Smooth muscle cell (in vitro differentiated cells): ENCODE data around the gene SPEF2. TPM values are rescaled to one million over a fixed set of nuclear protein-coding genes. Genes with fewer than 3 reads are reported as not detected.

Source experiments
- DNase-seq: peaks from one replicate; lab custom pipeline; 2025; ENCODE audit not compliant: unreplicated experiment; lab: John Stamatoyannopoulos, UW
- H2AFZ ChIP-seq: fragments of 200-600 bp; sonication (generic); 2 replicates; pipeline ENCODE4 v1.6.0; 2016; ENCODE audit warnings: antibody characterized with exemption, low read depth, mild to moderate bottlenecking
- H3F3A ChIP-seq: fragments of 200-600 bp; sonication (generic); 2 replicates; pipeline ENCODE4 v1.6.0; 2017; ENCODE audit warnings: antibody characterized with exemption, low read depth
- H3K27ac ChIP-seq: fragments of 200-600 bp; sonication (generic); 2 replicates; pipeline ENCODE4 v1.5.1; 2016; ENCODE audit warnings: low read depth, mild to moderate bottlenecking
- H3K27me3 ChIP-seq: fragments of 200-600 bp; sonication (generic); 2 replicates; pipeline ENCODE4 v1.6.1; 2016; ENCODE audit warnings: low read depth, mild to moderate bottlenecking
- H3K36me3 ChIP-seq: fragments of 200-600 bp; sonication (generic); 2 replicates; pipeline ENCODE4 v1.5.1; 2016; ENCODE audit warnings: low read depth
- H3K4me1 ChIP-seq: fragments of 200-600 bp; sonication (generic); 2 replicates; pipeline ENCODE4 v1.5.1; 2016; ENCODE audit warnings: low read depth
- H3K4me2 ChIP-seq: fragments of 200-600 bp; sonication (generic); 2 replicates; pipeline ENCODE4 v1.6.0; 2016; ENCODE audit warnings: mild to moderate bottlenecking
- H3K4me3 ChIP-seq: fragments of 200-600 bp; sonication (generic); 2 replicates; pipeline ENCODE4 v1.5.1; 2016; ENCODE audit warnings: mild to moderate bottlenecking
- H3K79me2 ChIP-seq: fragments of 200-600 bp; sonication (generic); 2 replicates; pipeline ENCODE4 v1.6.0; 2016; ENCODE audit warnings: low read depth, mild to moderate bottlenecking
- H3K9ac ChIP-seq: fragments of 200-600 bp; sonication (generic); 2 replicates; pipeline ENCODE4 v1.6.0; 2016; ENCODE audit warnings: low read depth
- H3K9me3 ChIP-seq: fragments of 200-600 bp; sonication (generic); replicated peaks from 2 replicates; pipeline ENCODE4 v1.5.1; 2016; ENCODE audit warnings: low read depth
- H4K20me1 ChIP-seq: fragments of 200-600 bp; sonication (generic); 2 replicates; pipeline ENCODE4 v1.6.0; 2016; ENCODE audit warnings: low read depth
- CTCF ChIP-seq: fragments of 200-600 bp; sonication (generic); IDR thresholded peaks from 2 replicates; pipeline ENCODE4 v1.5.1; 2017; ENCODE audit warnings: borderline replicate concordance, mild to moderate bottlenecking, antibody characterized with exemption; ENCODE audit not compliant: insufficient read depth, poor library complexity, severe bottlenecking
- WGBS: methylation state at CpG from one replicate; pipeline ENCODE4 v1.1.7; 2016; ENCODE audit warnings: low lambda C conversion rate; 5-methylcytosine and 5-hydroxymethylcytosine counted together
- polyA plus RNA-seq: library from polyadenylated mRNA; unstranded; fragments of >200 nt; fragmentation: Nextera tagmentation; extraction: Ambion mirVana; gene quantifications from 2 replicates; pipeline ENCODE4 v1.2.1, GENCODE V29; 2016
- total RNA-seq: library from RNA; depleted of rRNA; stranded (reverse); fragments of >200 nt; gene quantifications from 2 replicates; pipeline ENCODE4 v1.2.3, GENCODE V29; 2014

SPEF2 gene
- total and polyA plus RNA-seq, 2 experiments from 2014 or later = 3.1 to 4.8 TPM

- no peaks in the 10 kb centered on the region for H3F3A ChIP-seq
- no peaks in the 10 kb centered on the region for H3K27me3 ChIP-seq
- H3K27ac ChIP-seq = no peak overlapping the region
- H3K4me3 ChIP-seq = no peak overlapping the region
- no peak overlapping the region for H2AFZ ChIP-seq
- no peaks in the 10 kb centered on the region for H4K20me1 ChIP-seq
- no peaks in the 10 kb centered on the region for H3K79me2 ChIP-seq
- H3K9me3 ChIP-seq = no peaks in the 10 kb centered on the region
- no peak for TF ChIP-seq CTCF
- WGBS = 85% methylated on average over 3 of the region's 3 CpGs
- no peak for DNase-seq
- no peak overlapping the region for H3K9ac ChIP-seq
- no peaks in the 10 kb centered on the region for H3K4me1 ChIP-seq
- H3K36me3 ChIP-seq = no peaks in the 10 kb centered on the region
- no peak overlapping the region for H3K4me2 ChIP-seq
Measured at GRCh38 chr5:35622974-35623373, 5.3 kb downstream of the SPEF2 start.

- Histone ChIP-seq H3F3A (no peaks in the 10 kb centered on the region), H4K20me1 (no peaks in the 10 kb centered on the region), H3K4me2 (no peak overlapping the region), H3K4me1 (no peaks in the 10 kb centered on the region), H3K27me3 (no peaks in the 10 kb centered on the region), H3K27ac (no peak overlapping the region), H3K4me3 (no peak overlapping the region), H3K36me3 (no peaks in the 10 kb centered on the region), H2AFZ (no peak overlapping the region), H3K9me3 (no peaks in the 10 kb centered on the region), H3K9ac (no peak overlapping the region), H3K79me2 (no peaks in the 10 kb centered on the region)
- no peak for DNase-seq
- no peak for TF ChIP-seq CTCF
Measured at GRCh38 chr5:35623991-35624390, 6.3 kb downstream of the SPEF2 start.

GRCh38 chr5:35626108-35626507 is 8.4 kb downstream of the SPEF2 start:
- WGBS = 69% methylated on average over 1 of the region's 1 CpG
- no peaks in the 10 kb centered on the region for H4K20me1 ChIP-seq
- no peak overlapping the region for H3K27ac ChIP-seq
- H3K9ac ChIP-seq = no peak overlapping the region
- H3K4me3 ChIP-seq = no peak overlapping the region
- H3K4me1 ChIP-seq = no peaks in the 10 kb centered on the region
- no peaks in the 10 kb centered on the region for H3F3A ChIP-seq
- no peak for TF ChIP-seq CTCF
- H3K79me2 ChIP-seq = no peaks in the 10 kb centered on the region
- no peak for DNase-seq
- no peaks in the 10 kb centered on the region for H3K27me3 ChIP-seq
- no peak overlapping the region for H3K4me2 ChIP-seq
- peaks cover 3% of the 10 kb centered on the region for H3K36me3 ChIP-seq
- H3K9me3 ChIP-seq = no peaks in the 10 kb centered on the region
- no peak overlapping the region for H2AFZ ChIP-seq

- Histone ChIP-seq H3K4me2 (no peak overlapping the region), H2AFZ (no peak overlapping the region), H3K9ac (no peak overlapping the region), H3K4me3 (no peak overlapping the region), H3K4me1 (no peaks in the 10 kb centered on the region), H3K9me3 (no peaks in the 10 kb centered on the region), H3K79me2 (no peaks in the 10 kb centered on the region), H3F3A (no peaks in the 10 kb centered on the region), H4K20me1 (no peaks in the 10 kb centered on the region), H3K27me3 (no peaks in the 10 kb centered on the region), H3K27ac (no peak overlapping the region), H3K36me3 (peaks cover 3% of the 10 kb centered on the region)
- DNase-seq = no peak
- 52% methylated on average over 1 of the region's 1 CpG for WGBS
- TF ChIP-seq CTCF = no peak
Measured at GRCh38 chr5:35626553-35626952, 8.9 kb downstream of the SPEF2 start.
